Measurements from ENCODE around the gene ABCB8.

Gene ABCB8

GRCh38 chr7:151060113-151060415 is 31.8 kb downstream of the ABCB8 start:
- Mint-ChIP-seq H3K36me3 (ENCODE audit: low read depth) (no peaks in the 10 kb centered on the region), H3K27ac (peak overlapping the region; percentile 31), H3K9me3 (no peaks in the 10 kb centered on the region), H3K27me3 (no peaks in the 10 kb centered on the region), H3K4me3 (peak overlapping the region; percentile 93), H3K4me1 (ENCODE audit: low read depth) (peaks cover 34% of the 10 kb centered on the region)

GRCh38 chr7:151060416-151061212 is 32.4 kb downstream of the ABCB8 start:
- Mint-ChIP-seq H3K9me3 (no peaks in the 10 kb centered on the region), H3K36me3 (ENCODE audit: low read depth) (peaks cover 5% of the 10 kb centered on the region), H3K27ac (peak overlapping the region; percentile 31), H3K4me3 (peak overlapping the region; percentile 93), H3K27me3 (no peaks in the 10 kb centered on the region), H3K4me1 (ENCODE audit: low read depth) (peaks cover 34% of the 10 kb centered on the region)

- Mint-ChIP-seq H3K27ac (peak overlapping the region; percentile 61), H3K27me3 (no peaks in the 10 kb centered on the region), H3K9me3 (no peaks in the 10 kb centered on the region), H3K4me3 (peak overlapping the region; percentile 93), H3K36me3 (ENCODE audit: low read depth) (peaks cover 5% of the 10 kb centered on the region), H3K4me1 (ENCODE audit: low read depth) (peaks cover 34% of the 10 kb centered on the region)
Observed at GRCh38 chr7:151061213-151062110, 33.2 kb downstream of the ABCB8 start.

GRCh38 chr7:151062111-151062398 is 33.8 kb downstream of the ABCB8 start:
- Mint-ChIP-seq H3K4me1 (ENCODE audit: low read depth) (peaks cover 29% of the 10 kb centered on the region), H3K36me3 (ENCODE audit: low read depth) (peaks cover 8% of the 10 kb centered on the region), H3K4me3 (no peak overlapping the region), H3K27ac (no peak overlapping the region), H3K27me3 (no peaks in the 10 kb centered on the region), H3K9me3 (no peaks in the 10 kb centered on the region)

GRCh38 chr7:151062399-151063211 is 34.4 kb downstream of the ABCB8 start:
- no peaks in the 10 kb centered on the region for H3K27me3 Mint-ChIP-seq

GRCh38 chr7:151063212-151063561 is 34.9 kb downstream of the ABCB8 start:
- H3K4me1 Mint-ChIP-seq (ENCODE audit: low read depth), result peaks cover 21% of the 10 kb centered on the region
- peaks cover 18% of the 10 kb centered on the region for H3K36me3 Mint-ChIP-seq (ENCODE audit: low read depth)
- H3K27ac Mint-ChIP-seq, result no peak overlapping the region
- no peaks in the 10 kb centered on the region for H3K9me3 Mint-ChIP-seq
- H3K4me3 Mint-ChIP-seq, result no peak overlapping the region
- H3K27me3 Mint-ChIP-seq, result no peaks in the 10 kb centered on the region

More at GRCh38 chr7:151062399-151063211, 34.4 kb downstream of the ABCB8 start:
- Mint-ChIP-seq H3K4me1 (ENCODE audit: low read depth) (peaks cover 24% of the 10 kb centered on the region), H3K27ac (no peak overlapping the region), H3K9me3 (no peaks in the 10 kb centered on the region), H3K36me3 (ENCODE audit: low read depth) (peaks cover 12% of the 10 kb centered on the region), H3K4me3 (no peak overlapping the region)

GRCh38 chr7:151064454-151064853 is 36.2 kb downstream of the ABCB8 start:
- H3K27me3 Mint-ChIP-seq, result no peaks in the 10 kb centered on the region
- no peaks in the 10 kb centered on the region for H3K9me3 Mint-ChIP-seq
- H3K4me1 Mint-ChIP-seq (ENCODE audit: low read depth), result peaks cover 10% of the 10 kb centered on the region

GRCh38 chr7:151064993-151065392 is 36.7 kb downstream of the ABCB8 start:
- H3K9me3 Mint-ChIP-seq, result no peaks in the 10 kb centered on the region
- H3K4me1 Mint-ChIP-seq (ENCODE audit: low read depth), result peaks cover 10% of the 10 kb centered on the region
- H3K27ac Mint-ChIP-seq, result no peak overlapping the region
- peaks cover 18% of the 10 kb centered on the region for H3K36me3 Mint-ChIP-seq (ENCODE audit: low read depth)
- no peak overlapping the region for H3K4me3 Mint-ChIP-seq
- H3K27me3 Mint-ChIP-seq, result no peaks in the 10 kb centered on the region

More at GRCh38 chr7:151064454-151064853, 36.2 kb downstream of the ABCB8 start:
- Mint-ChIP-seq H3K36me3 (ENCODE audit: low read depth) (peaks cover 18% of the 10 kb centered on the region), H3K27ac (no peak overlapping the region), H3K4me3 (no peak overlapping the region)

GRCh38 chr7:151065516-151065915 is 37.3 kb downstream of the ABCB8 start:
- Mint-ChIP-seq H3K9me3 (no peaks in the 10 kb centered on the region), H3K27me3 (no peaks in the 10 kb centered on the region), H3K27ac (no peak overlapping the region), H3K4me3 (no peak overlapping the region), H3K36me3 (ENCODE audit: low read depth) (peaks cover 18% of the 10 kb centered on the region), H3K4me1 (ENCODE audit: low read depth) (peaks cover 10% of the 10 kb centered on the region)

GRCh38 chr7:151066273-151066974 is 38.2 kb downstream of the ABCB8 start:
- no peak overlapping the region for H3K27ac Mint-ChIP-seq

GRCh38 chr7:151068069-151068773 is 40.0 kb downstream of the ABCB8 start:
- Mint-ChIP-seq H3K27me3 (no peaks in the 10 kb centered on the region), H3K9me3 (no peaks in the 10 kb centered on the region), H3K4me1 (ENCODE audit: low read depth) (no peaks in the 10 kb centered on the region), H3K4me3 (no peak overlapping the region), H3K36me3 (ENCODE audit: low read depth) (peaks cover 25% of the 10 kb centered on the region), H3K27ac (no peak overlapping the region)

More at GRCh38 chr7:151066273-151066974, 38.2 kb downstream of the ABCB8 start:
- Mint-ChIP-seq H3K9me3 (no peaks in the 10 kb centered on the region), H3K36me3 (ENCODE audit: low read depth) (peaks cover 18% of the 10 kb centered on the region), H3K4me3 (no peak overlapping the region), H3K4me1 (ENCODE audit: low read depth) (peaks cover 3% of the 10 kb centered on the region), H3K27me3 (no peaks in the 10 kb centered on the region)

GRCh38 chr7:151069841-151070573 is 41.8 kb downstream of the ABCB8 start:
- Mint-ChIP-seq H3K4me1 (ENCODE audit: low read depth) (no peaks in the 10 kb centered on the region), H3K27ac (no peak overlapping the region), H3K36me3 (ENCODE audit: low read depth) (peaks cover 34% of the 10 kb centered on the region), H3K27me3 (no peaks in the 10 kb centered on the region), H3K4me3 (no peak overlapping the region), H3K9me3 (no peaks in the 10 kb centered on the region)

- H3K4me3 Mint-ChIP-seq, result no peak overlapping the region
- no peaks in the 10 kb centered on the region for H3K27me3 Mint-ChIP-seq
- no peak overlapping the region for H3K27ac Mint-ChIP-seq
- peaks cover 32% of the 10 kb centered on the region for H3K36me3 Mint-ChIP-seq (ENCODE audit: low read depth)
- H3K4me1 Mint-ChIP-seq (ENCODE audit: low read depth), result no peaks in the 10 kb centered on the region
- no peaks in the 10 kb centered on the region for H3K9me3 Mint-ChIP-seq
Observed at GRCh38 chr7:151070574-151070960, 42.3 kb downstream of the ABCB8 start.

Measured in stimulated activated naive CD8-positive, alpha-beta T cell treated with anti-CD3 and anti-CD28 coated beads, Interleukin-15, Interleukin-2, amounts not matched to agents 100 ng/mL and 50 ng/mL, for 24 hours (primary cell).